GM20000 (cell line): Measurements from ENCODE around the gene CARS2.

ENCODE experiments used
- DNase-seq: peaks from one replicate; pipeline ENCODE4 v3.0.0; 2012; ENCODE audit warnings: low spot score
- CTCF ChIP-seq: IDR thresholded peaks from 2 replicates; pipeline ENCODE4 v1.5.1; 2012; ENCODE audit warnings: mild to moderate bottlenecking, control low read depth; ENCODE audit errors: extremely low read depth, missing control alignments

CARS2 gene

GRCh38 chr13:110664673-110665072 lies 41.2 kb downstream of the CARS2 start:
- no peak for TF ChIP-seq CTCF
- DNase-seq: no peak

GRCh38 chr13:110664041-110664440 lies 41.9 kb downstream of the CARS2 start:
- DNase-seq: no peak
- TF ChIP-seq CTCF: no peak

GRCh38 chr13:110663491-110663890 lies 42.4 kb downstream of the CARS2 start:
- DNase-seq: no peak
- TF ChIP-seq CTCF: no peak

DNA sequence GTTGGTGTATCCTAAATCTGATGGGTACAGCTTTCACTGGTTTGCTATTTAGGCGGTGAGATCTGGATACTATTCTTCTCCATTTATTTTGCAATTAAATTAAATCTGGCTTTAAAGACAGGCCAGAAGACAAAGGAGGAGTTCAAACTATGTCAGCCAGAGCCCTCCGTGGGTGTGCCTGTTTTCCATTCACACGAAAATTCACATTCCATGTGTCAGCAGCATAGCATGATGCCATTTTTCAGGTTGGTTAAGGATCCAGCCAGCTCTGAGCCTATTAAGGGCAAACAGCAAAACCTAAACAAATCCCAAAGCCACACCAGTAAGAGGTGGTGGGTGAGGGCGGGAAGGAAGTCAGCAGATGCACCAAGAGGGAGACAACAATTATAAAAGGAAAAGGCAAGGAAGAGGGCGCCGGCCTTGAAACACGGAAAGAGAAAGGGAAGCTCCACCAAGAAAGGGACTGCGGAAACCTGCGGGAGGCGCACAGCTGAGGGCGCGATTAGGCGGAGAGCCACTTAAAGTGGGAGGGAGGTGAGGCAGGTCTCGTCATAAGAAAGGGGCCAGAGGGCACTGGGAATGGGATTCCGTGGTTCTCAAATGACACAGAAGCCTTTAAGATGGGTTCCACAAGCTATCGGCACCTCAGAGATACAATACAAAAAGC lies 43.0 kb downstream of the CARS2 start:
- TF ChIP-seq CTCF: no peak
- no peak for DNase-seq

DNA sequence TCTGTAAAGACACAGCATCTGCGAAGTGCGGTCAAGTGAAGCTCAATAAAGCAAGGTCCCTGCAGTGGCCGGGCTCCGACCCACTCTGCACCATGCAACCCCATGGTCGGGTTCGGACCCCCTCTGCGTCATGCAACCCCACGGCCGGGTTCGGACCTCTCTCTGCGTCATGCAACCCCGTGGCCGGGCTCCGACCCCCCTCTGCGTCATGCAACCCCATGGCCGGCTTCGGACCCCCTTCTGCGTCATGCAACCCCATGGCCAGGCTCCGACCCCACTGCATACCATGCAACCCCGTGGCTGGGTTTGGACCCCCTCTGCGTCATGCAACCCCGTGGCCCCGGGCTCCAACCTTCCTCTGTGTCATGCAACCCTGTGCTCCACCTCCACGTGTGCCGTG lies 43.8 kb downstream of the CARS2 start:
- no peak for TF ChIP-seq CTCF
- DNase-seq: no peak

GRCh38 chr13:110661256-110661655 lies 44.7 kb downstream of the CARS2 start:
- TF ChIP-seq CTCF: no peak
- no peak for DNase-seq

DNA sequence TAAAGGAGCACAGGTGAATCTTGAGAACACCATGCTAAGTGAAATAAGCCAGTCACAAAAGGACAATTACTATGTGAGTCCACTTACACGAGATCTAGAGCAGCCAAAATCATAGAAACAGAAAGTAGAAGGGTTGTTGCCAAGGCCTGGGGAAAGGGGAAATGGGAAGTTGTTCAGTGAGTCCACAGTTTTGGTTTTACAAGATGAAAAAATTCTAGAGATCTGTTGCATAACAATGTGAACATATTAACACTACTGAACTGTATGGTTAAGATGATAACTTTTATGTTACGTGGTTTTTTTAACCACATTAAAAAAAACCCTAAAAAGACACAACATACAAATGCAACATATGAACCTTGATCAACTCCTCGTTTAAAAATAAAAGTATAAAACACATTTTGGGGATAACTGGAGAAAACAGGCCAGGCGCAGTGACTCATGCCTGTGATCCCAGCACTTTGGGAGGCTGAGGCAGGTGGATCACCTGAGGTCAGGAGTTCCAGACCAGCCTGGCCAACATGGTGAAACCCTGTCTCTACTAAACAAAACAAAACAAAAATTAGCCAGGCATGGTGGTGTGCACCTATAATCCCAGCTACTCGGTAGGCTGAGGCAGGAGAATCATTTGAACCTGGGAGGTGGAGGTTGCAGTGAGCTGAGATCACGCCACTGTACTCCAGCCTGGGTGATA lies 47.6 kb downstream of the CARS2 start:
- peak; percentile 64 for DNase-seq

GRCh38 chr13:110657196-110657595 lies 48.7 kb downstream of the CARS2 start:
- no peak for DNase-seq
- TF ChIP-seq CTCF: no peak
